ENCODE measurements around the gene NTNG1. TPM values are rescaled to one million over a fixed set of nuclear protein-coding genes. Genes with fewer than 3 reads are reported as not detected.
A peak's percentile ranks its signal among the peaks of the same experiment; 100 is the strongest.

NTNG1 gene
- total RNA-seq, 1 donor from 2014 or later: 8.1 TPM

GRCh38 chr1:107243461-107243860 lies 102.6 kb downstream of the NTNG1 start:
- no peak overlapping the region for H3K4me3 ChIP-seq (ENCODE audit: insufficient read depth, low read depth, low read length)
- H2AFZ ChIP-seq (ENCODE audit: low read depth, low read length): no peak overlapping the region
- Mint-ChIP-seq H3K27ac (ENCODE audit: unreplicated experiment) (no peak overlapping the region), H3K27me3 (ENCODE audit: low read depth, unreplicated experiment) (no peaks in the 10 kb centered on the region), H3K4me3 (ENCODE audit: unreplicated experiment) (no peak overlapping the region), H3K4me1 (ENCODE audit: low read depth, unreplicated experiment) (no peaks in the 10 kb centered on the region), H3K9me3 (ENCODE audit: unreplicated experiment) (no peaks in the 10 kb centered on the region), H3K36me3 (ENCODE audit: low read depth, unreplicated experiment) (no peaks in the 10 kb centered on the region)
- H3K4me1 ChIP-seq (ENCODE audit: insufficient read depth, low read length): no peaks in the 10 kb centered on the region
- no peak for FAIRE-seq
- DNase-seq (ENCODE audit: low read depth): no peak
- H4K20me1 ChIP-seq (ENCODE audit: insufficient read depth, low read length): no peaks in the 10 kb centered on the region
- no peak overlapping the region for H3K4me2 ChIP-seq (ENCODE audit: low read length)
- no peaks in the 10 kb centered on the region for H3K36me3 ChIP-seq (ENCODE audit: insufficient read depth, low read length)
- H3K9ac ChIP-seq (ENCODE audit: low read length): no peak overlapping the region
- H3K79me2 ChIP-seq (ENCODE audit: insufficient read depth, low read length): no peaks in the 10 kb centered on the region
- H3K9me3 ChIP-seq (ENCODE audit: insufficient read depth, low read depth, low read length): no peaks in the 10 kb centered on the region
- no peaks in the 10 kb centered on the region for H3K27me3 ChIP-seq (ENCODE audit: insufficient read depth, low read length)
- no peak overlapping the region for H3K27ac ChIP-seq (ENCODE audit: low read depth, low read length)
- TF ChIP-seq EZH2 (IDR thresholded peaks at IDR 0.05; ENCODE audit: insufficient read depth, low read length) (no peak), CTCF (IDR thresholded peaks at IDR 0.05; ENCODE audit: insufficient read depth, low read depth, low read length) (no peak)

- Histone ChIP-seq H2AFZ (ENCODE audit: low read depth, low read length) (no peak overlapping the region), H3K4me2 (ENCODE audit: low read length) (no peak overlapping the region), H3K79me2 (ENCODE audit: insufficient read depth, low read length) (no peaks in the 10 kb centered on the region), H3K27ac (ENCODE audit: low read depth, low read length) (no peak overlapping the region), H3K4me3 (ENCODE audit: insufficient read depth, low read depth, low read length) (no peak overlapping the region), H3K9me3 (ENCODE audit: insufficient read depth, low read depth, low read length) (no peaks in the 10 kb centered on the region), H3K4me1 (ENCODE audit: insufficient read depth, low read length) (no peaks in the 10 kb centered on the region), H3K27me3 (ENCODE audit: insufficient read depth, low read length) (no peaks in the 10 kb centered on the region), H3K36me3 (ENCODE audit: insufficient read depth, low read length) (no peaks in the 10 kb centered on the region), H4K20me1 (ENCODE audit: insufficient read depth, low read length) (no peaks in the 10 kb centered on the region), H3K9ac (ENCODE audit: low read length) (no peak overlapping the region)
- no peaks in the 10 kb centered on the region for H3K27me3 Mint-ChIP-seq (ENCODE audit: low read depth, unreplicated experiment)
- TF ChIP-seq EZH2 (IDR thresholded peaks at IDR 0.05; ENCODE audit: insufficient read depth, low read length): no peak
- TF ChIP-seq CTCF (IDR thresholded peaks at IDR 0.05; ENCODE audit: insufficient read depth, low read depth, low read length): no peak
- peaks cover 1% of the 10 kb centered on the region for H3K4me1 Mint-ChIP-seq (ENCODE audit: low read depth, unreplicated experiment)
- no peak overlapping the region for H3K27ac Mint-ChIP-seq (ENCODE audit: unreplicated experiment)
- DNase-seq (ENCODE audit: low read depth): peak; percentile 74
- FAIRE-seq: no peak
- no peaks in the 10 kb centered on the region for H3K9me3 Mint-ChIP-seq (ENCODE audit: unreplicated experiment)
- no peaks in the 10 kb centered on the region for H3K36me3 Mint-ChIP-seq (ENCODE audit: low read depth, unreplicated experiment)
- H3K4me3 Mint-ChIP-seq (ENCODE audit: unreplicated experiment): no peak overlapping the region
Measured at GRCh38 chr1:107244709-107245500, 104.1 kb downstream of the NTNG1 start.

GRCh38 chr1:107246775-107247345 lies 106.0 kb downstream of the NTNG1 start:
- Histone ChIP-seq H3K9me3 (ENCODE audit: insufficient read depth, low read depth, low read length) (no peaks in the 10 kb centered on the region), H3K79me2 (ENCODE audit: insufficient read depth, low read length) (no peaks in the 10 kb centered on the region), H3K4me2 (ENCODE audit: low read length) (no peak overlapping the region), H3K9ac (ENCODE audit: low read length) (no peak overlapping the region), H3K4me3 (ENCODE audit: insufficient read depth, low read depth, low read length) (no peak overlapping the region), H3K36me3 (ENCODE audit: insufficient read depth, low read length) (no peaks in the 10 kb centered on the region), H3K4me1 (ENCODE audit: insufficient read depth, low read length) (peaks cover 2% of the 10 kb centered on the region), H3K27me3 (ENCODE audit: insufficient read depth, low read length) (no peaks in the 10 kb centered on the region), H3K27ac (ENCODE audit: low read depth, low read length) (no peak overlapping the region), H4K20me1 (ENCODE audit: insufficient read depth, low read length) (no peaks in the 10 kb centered on the region), H2AFZ (ENCODE audit: low read depth, low read length) (no peak overlapping the region)
- no peak for DNase-seq (ENCODE audit: low read depth)
- no peak for FAIRE-seq
- Mint-ChIP-seq H3K9me3 (ENCODE audit: unreplicated experiment) (no peaks in the 10 kb centered on the region), H3K36me3 (ENCODE audit: low read depth, unreplicated experiment) (no peaks in the 10 kb centered on the region), H3K4me1 (ENCODE audit: low read depth, unreplicated experiment) (peaks cover 8% of the 10 kb centered on the region), H3K27me3 (ENCODE audit: low read depth, unreplicated experiment) (no peaks in the 10 kb centered on the region), H3K27ac (ENCODE audit: unreplicated experiment) (no peak overlapping the region), H3K4me3 (ENCODE audit: unreplicated experiment) (no peak overlapping the region)
- TF ChIP-seq CTCF (IDR thresholded peaks at IDR 0.05; ENCODE audit: insufficient read depth, low read depth, low read length) (no peak), EZH2 (IDR thresholded peaks at IDR 0.05; ENCODE audit: insufficient read depth, low read length) (no peak)
